Esophagus muscularis mucosa (tissue), 4 donors: ENCODE results near the gene GPR158. TPM values are rescaled to one million over a fixed set of nuclear protein-coding genes. Genes with fewer than 3 reads are reported as not detected.

ENCODE experiments used
- DNase-seq: peaks from one replicate; pipeline ENCODE4 v3.0.0-alpha.2; 2017; ENCODE audit errors: extremely low spot score
- H3K27ac ChIP-seq, 4 donors: fragments of 200-600 bp; sonication (generic); replicated peaks in 1 of 4; 1 replicate in 3 of 4; 2 replicates in 1 of 4; pipeline ENCODE4 v1.5.1; 2016 to 2019; ENCODE audit warnings: mild to moderate bottlenecking in 1 of 4
- H3K27me3 ChIP-seq, 4 donors: fragments of 200-600 bp; sonication (generic); one replicate each; pipeline versions ENCODE4 v1.5.1 to v1.6.0; 2016 to 2019
- H3K36me3 ChIP-seq, 4 donors: fragments of 200-600 bp; sonication (generic); one replicate each; pipeline ENCODE4 v1.5.1; 2016 to 2019
- H3K4me1 ChIP-seq, 4 donors: fragments of 200-600 bp; sonication (generic); one replicate each; pipeline ENCODE4 v1.5.1; 2016 to 2019
- H3K4me3 ChIP-seq, 4 donors: fragments of 200-600 bp; sonication (generic); 1 replicate in 2 of 4; 2 replicates in 2 of 4; pipeline ENCODE4 v1.5.1; 2016 to 2019; ENCODE audit warnings: mild to moderate bottlenecking in 4 of 4, moderate library complexity in 1 of 4
- H3K9me3 ChIP-seq, 4 donors: fragments of 200-600 bp; sonication (generic); 1 replicate in 3 of 4; 2 replicates in 1 of 4; pipeline ENCODE4 v1.5.1; 2016 to 2019
- CTCF ChIP-seq, 3 experiments: fragments of 200-600 bp in 2 of 3; fragments of 450-650 bp in 1 of 3; sonication (generic) in 2 of 3; IDR thresholded peaks; one replicate each; pipeline ENCODE4 v1.5.1; 2017 to 2019; ENCODE audit warnings: antibody characterized with exemption in 3 of 3, mild to moderate bottlenecking in 2 of 3, moderate library complexity in 1 of 3
- EP300 ChIP-seq: sonication (generic); formaldehyde crosslinking; IDR thresholded peaks from one replicate; pipeline ENCODE4 v1.6.1; 2017; ENCODE audit warnings: antibody characterized with exemption
- POLR2A ChIP-seq: fragments of 450-650 bp; IDR thresholded peaks from one replicate; pipeline ENCODE4 v1.6.1; 2017; ENCODE audit warnings: antibody characterized with exemption, moderate library complexity, mild to moderate bottlenecking, low read depth
- POLR2AphosphoS5 ChIP-seq, 2 donors: sonication (generic); formaldehyde crosslinking; IDR thresholded peaks; one replicate each; pipeline ENCODE4 v1.6.1; 2017; ENCODE audit warnings: antibody characterized with exemption in 2 of 2
- WGBS: methylation state at CpG from one replicate; pipeline ENCODE4 v1.1.5; 2018; 5-methylcytosine and 5-hydroxymethylcytosine counted together
- intact Hi-C: fragments of 100-400 bp; cut with DNase I; formaldehyde crosslinking; loops from one replicate; pipeline ENCODE4 v1.15.1; 2023
- total RNA-seq, 4 donors: library from RNA; depleted of rRNA; stranded (reverse); fragments of >200 nt; gene quantifications; one replicate each; pipeline versions ENCODE4 v1.1.0 to v1.2.1, GENCODE V29; 2016

GPR158 gene
- total RNA-seq, 4 donors from 2014 or later: under 0.01 to 0.50 (median 0.13) TPM

- no peak for TF ChIP-seq POLR2AphosphoS5 (IDR thresholded peaks at IDR 0.05)
- TF ChIP-seq CTCF (IDR thresholded peaks at IDR 0.05): no peak
- TF ChIP-seq EP300: no peak
- TF ChIP-seq POLR2A: no peak
- no peak for DNase-seq
- Histone ChIP-seq H3K27me3 (no peaks in the 10 kb centered on the region), H3K27ac (no peak overlapping the region), H3K4me3 (no peak overlapping the region), H3K4me1 (no peaks in the 10 kb centered on the region), H3K36me3 (no peaks in the 10 kb centered on the region), H3K9me3 (peaks cover 0 to 25% (median 9%) of the 10 kb centered on the region in 4 donors)
- intact Hi-C loops: no loop called here
Observed at GRCh38 chr10:25388862-25389206, 214.0 kb downstream of the GPR158 start.

- WGBS: 82% methylated on average over 2 of the region's 3 CpGs
- H3K4me3 ChIP-seq: no peak overlapping the region
- no peaks in the 10 kb centered on the region for H3K4me1 ChIP-seq
- no peak for TF ChIP-seq POLR2AphosphoS5 (IDR thresholded peaks at IDR 0.05)
- no peak for TF ChIP-seq EP300
- no peak for TF ChIP-seq POLR2A
- TF ChIP-seq CTCF (IDR thresholded peaks at IDR 0.05): no peak
- H3K36me3 ChIP-seq: no peaks in the 10 kb centered on the region
- H3K9me3 ChIP-seq: peaks cover 0 to 24% (median 9%) of the 10 kb centered on the region in 4 donors
- intact Hi-C loops: no loop called here
- no peaks in the 10 kb centered on the region for H3K27me3 ChIP-seq
- DNase-seq: no peak
- H3K27ac ChIP-seq: no peak overlapping the region
Observed at GRCh38 chr10:25390733-25391132, 215.9 kb downstream of the GPR158 start.

GRCh38 chr10:25392132-25392531 lies 217.3 kb downstream of the GPR158 start:
- H3K27me3 ChIP-seq: no peaks in the 10 kb centered on the region
- 78% methylated on average over 3 of the region's 3 CpGs for WGBS
- intact Hi-C loops: no loop called here
- H3K4me3 ChIP-seq: no peak overlapping the region
- H3K27ac ChIP-seq: no peak overlapping the region
- TF ChIP-seq CTCF (IDR thresholded peaks at IDR 0.05): no peak
- TF ChIP-seq EP300: no peak
- TF ChIP-seq POLR2AphosphoS5 (IDR thresholded peaks at IDR 0.05): no peak
- no peak for TF ChIP-seq POLR2A
- no peaks in the 10 kb centered on the region for H3K36me3 ChIP-seq
- no peaks in the 10 kb centered on the region for H3K4me1 ChIP-seq
- no peak for DNase-seq
- H3K9me3 ChIP-seq: peaks cover 0 to 19% (median 7%) of the 10 kb centered on the region in 4 donors

- Histone ChIP-seq H3K27ac (no peak overlapping the region), H3K27me3 (no peaks in the 10 kb centered on the region), H3K4me3 (no peak overlapping the region), H3K36me3 (no peaks in the 10 kb centered on the region), H3K4me1 (no peaks in the 10 kb centered on the region), H3K9me3 (peaks cover 0 to 14% (median 4%) of the 10 kb centered on the region in 4 donors)
- DNase-seq: no peak
- intact Hi-C loops: no loop called here
- TF ChIP-seq POLR2AphosphoS5 (IDR thresholded peaks at IDR 0.05) (no peak), EP300 (no peak), POLR2A (no peak), CTCF (IDR thresholded peaks at IDR 0.05) (no peak)
- WGBS: 68% methylated on average over 2 of the region's 2 CpGs
Observed at GRCh38 chr10:25393621-25394020, 218.8 kb downstream of the GPR158 start.

GRCh38 chr10:25398680-25399079 lies 223.9 kb downstream of the GPR158 start:
- no peaks in the 10 kb centered on the region for H3K9me3 ChIP-seq
- no peaks in the 10 kb centered on the region for H3K27me3 ChIP-seq
- intact Hi-C loops: no loop called here
- TF ChIP-seq POLR2AphosphoS5 (IDR thresholded peaks at IDR 0.05) (no peak), CTCF (IDR thresholded peaks at IDR 0.05) (no peak), EP300 (no peak), POLR2A (no peak)
- no peaks in the 10 kb centered on the region for H3K4me1 ChIP-seq
- H3K4me3 ChIP-seq: no peak overlapping the region
- H3K36me3 ChIP-seq: no peaks in the 10 kb centered on the region
- no peak overlapping the region for H3K27ac ChIP-seq
- DNase-seq: no peak
- WGBS: 60% methylated on average over 3 of the region's 3 CpGs
